ENCODE data around the gene LPXN.

Gene LPXN

DNA sequence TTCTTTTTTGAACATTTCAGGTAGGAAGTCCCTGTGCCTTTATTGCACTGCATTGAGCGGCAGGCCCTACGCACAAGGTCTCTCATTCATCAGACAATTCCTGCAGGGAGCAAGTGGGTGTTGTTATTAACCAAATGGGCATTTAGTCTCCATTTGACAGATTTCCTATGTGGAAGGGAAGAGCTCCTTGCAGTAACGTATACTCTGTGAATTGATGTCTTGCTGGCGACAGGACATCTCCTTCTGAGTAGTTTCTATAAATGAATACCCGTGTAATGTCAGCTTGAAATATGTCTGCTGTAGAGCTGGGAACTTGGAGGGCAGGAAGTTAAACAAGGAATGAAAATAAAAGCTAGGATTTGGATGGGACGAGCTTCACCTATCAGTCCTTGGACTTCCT lies 71.4 kb downstream of the LPXN start:
- no peaks in the 10 kb centered on the region for H3K79me2 ChIP-seq (ENCODE audit: insufficient read depth, low read length)
- H3K4me2 ChIP-seq (ENCODE audit: low read length) = no peak overlapping the region
- no peak overlapping the region for H3K27ac ChIP-seq (ENCODE audit: low read depth, low read length, poor library complexity, severe bottlenecking)
- no peaks in the 10 kb centered on the region for H3K9me2 ChIP-seq (ENCODE audit: low read depth, low read length)
- H3K4me1 ChIP-seq (ENCODE audit: insufficient read depth, low read length, severe bottlenecking) = peaks cover 8% of the 10 kb centered on the region
- no peaks in the 10 kb centered on the region for H3K36me3 ChIP-seq (ENCODE audit: insufficient read depth, low read length)
- no peaks in the 10 kb centered on the region for H3K27me3 ChIP-seq (ENCODE audit: insufficient read depth, low read length)
- no peak overlapping the region for H3K9ac ChIP-seq (ENCODE audit: low read length)
- H4K20me1 ChIP-seq (ENCODE audit: insufficient read depth, low read length) = no peaks in the 10 kb centered on the region
- H3K4me3 ChIP-seq (ENCODE audit: low read depth, low read length, poor library complexity, severe bottlenecking) = no peak overlapping the region
- H3F3A ChIP-seq (ENCODE audit: insufficient read depth, low read length) = no peaks in the 10 kb centered on the region
- H3K9me3 ChIP-seq (ENCODE audit: low read length) = no peaks in the 10 kb centered on the region
- TF ChIP-seq EZH2 (IDR thresholded peaks at IDR 0.05; ENCODE audit: borderline replicate concordance, low read length) = no peak
- no peak overlapping the region for H2AFZ ChIP-seq (ENCODE audit: low read length)

DNA sequence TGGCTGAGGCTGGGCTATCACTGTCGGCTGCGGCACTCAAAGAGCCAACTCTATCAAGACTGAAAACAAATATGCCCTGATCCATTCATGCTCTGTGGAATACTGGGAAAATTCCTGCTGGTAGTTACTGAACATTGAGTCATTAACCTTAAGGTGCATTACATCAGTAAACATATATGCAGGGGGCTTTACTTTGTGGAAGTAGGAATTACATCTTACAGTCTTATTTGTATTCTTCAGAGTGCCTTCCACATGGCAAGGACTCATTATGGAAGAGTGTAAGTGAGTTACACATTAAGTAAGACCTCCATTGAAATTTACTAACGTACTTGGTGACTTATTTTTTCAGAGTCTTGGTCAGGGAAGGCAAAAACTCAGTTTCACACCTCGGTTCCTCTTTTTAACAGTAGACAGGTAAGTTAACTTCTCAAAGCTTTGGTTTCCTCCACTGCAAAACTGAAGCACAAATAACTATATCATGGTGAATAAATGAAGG lies 72.2 kb downstream of the LPXN start:
- H3K27ac ChIP-seq (ENCODE audit: low read depth, low read length, poor library complexity, severe bottlenecking) = no peak overlapping the region
- H3K79me2 ChIP-seq (ENCODE audit: insufficient read depth, low read length) = no peaks in the 10 kb centered on the region
- peaks cover 8% of the 10 kb centered on the region for H3K4me1 ChIP-seq (ENCODE audit: insufficient read depth, low read length, severe bottlenecking)
- H3K9me2 ChIP-seq (ENCODE audit: low read depth, low read length) = no peaks in the 10 kb centered on the region
- no peaks in the 10 kb centered on the region for H3K36me3 ChIP-seq (ENCODE audit: insufficient read depth, low read length)
- H2AFZ ChIP-seq (ENCODE audit: low read length) = no peak overlapping the region
- no peak overlapping the region for H3K4me2 ChIP-seq (ENCODE audit: low read length)
- H3K27me3 ChIP-seq (ENCODE audit: insufficient read depth, low read length) = no peaks in the 10 kb centered on the region
- no peaks in the 10 kb centered on the region for H3F3A ChIP-seq (ENCODE audit: insufficient read depth, low read length)
- no peak overlapping the region for H3K9ac ChIP-seq (ENCODE audit: low read length)
- no peaks in the 10 kb centered on the region for H4K20me1 ChIP-seq (ENCODE audit: insufficient read depth, low read length)
- no peak overlapping the region for H3K4me3 ChIP-seq (ENCODE audit: low read depth, low read length, poor library complexity, severe bottlenecking)
- no peak for TF ChIP-seq EZH2 (IDR thresholded peaks at IDR 0.05; ENCODE audit: borderline replicate concordance, low read length)
- H3K9me3 ChIP-seq (ENCODE audit: low read length) = no peaks in the 10 kb centered on the region

DNA sequence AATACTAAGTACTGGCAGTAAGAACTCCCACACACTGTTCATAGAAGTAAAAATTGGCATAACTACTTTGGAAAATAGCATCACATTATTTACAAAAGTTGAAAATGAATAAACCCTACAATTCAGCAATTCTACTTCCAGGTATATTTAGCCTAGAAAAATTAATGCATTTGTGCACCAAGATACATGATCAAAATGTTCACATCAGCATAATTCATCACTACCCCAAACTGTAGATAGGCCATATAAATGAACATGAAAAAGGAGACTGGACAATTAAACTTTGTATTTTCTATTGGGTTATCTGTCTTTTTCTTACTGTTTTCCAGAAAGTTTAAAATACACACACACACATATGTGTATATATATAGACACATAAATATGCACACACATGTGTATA lies 73.7 kb downstream of the LPXN start:
- H3K36me3 ChIP-seq (ENCODE audit: insufficient read depth, low read length) = no peaks in the 10 kb centered on the region
- H3K9me2 ChIP-seq (ENCODE audit: low read depth, low read length) = no peaks in the 10 kb centered on the region
- no peak overlapping the region for H2AFZ ChIP-seq (ENCODE audit: low read length)
- H3K79me2 ChIP-seq (ENCODE audit: insufficient read depth, low read length) = no peaks in the 10 kb centered on the region
- TF ChIP-seq EZH2 (IDR thresholded peaks at IDR 0.05; ENCODE audit: borderline replicate concordance, low read length) = no peak
- TF ChIP-seq, protein P1, sequence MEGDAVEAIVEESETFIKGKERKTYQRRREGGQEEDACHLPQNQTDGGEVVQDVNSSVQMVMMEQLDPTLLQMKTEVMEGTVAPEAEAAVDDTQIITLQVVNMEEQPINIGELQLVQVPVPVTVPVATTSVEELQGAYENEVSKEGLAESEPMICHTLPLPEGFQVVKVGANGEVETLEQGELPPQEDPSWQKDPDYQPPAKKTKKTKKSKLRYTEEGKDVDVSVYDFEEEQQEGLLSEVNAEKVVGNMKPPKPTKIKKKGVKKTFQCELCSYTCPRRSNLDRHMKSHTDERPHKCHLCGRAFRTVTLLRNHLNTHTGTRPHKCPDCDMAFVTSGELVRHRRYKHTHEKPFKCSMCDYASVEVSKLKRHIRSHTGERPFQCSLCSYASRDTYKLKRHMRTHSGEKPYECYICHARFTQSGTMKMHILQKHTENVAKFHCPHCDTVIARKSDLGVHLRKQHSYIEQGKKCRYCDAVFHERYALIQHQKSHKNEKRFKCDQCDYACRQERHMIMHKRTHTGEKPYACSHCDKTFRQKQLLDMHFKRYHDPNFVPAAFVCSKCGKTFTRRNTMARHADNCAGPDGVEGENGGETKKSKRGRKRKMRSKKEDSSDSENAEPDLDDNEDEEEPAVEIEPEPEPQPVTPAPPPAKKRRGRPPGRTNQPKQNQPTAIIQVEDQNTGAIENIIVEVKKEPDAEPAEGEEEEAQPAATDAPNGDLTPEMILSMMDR (IDR thresholded peaks at IDR 0.05; ENCODE audit: low read length) = no peak
- H3K9me3 ChIP-seq (ENCODE audit: low read length) = no peaks in the 10 kb centered on the region
- no peak overlapping the region for H3K9ac ChIP-seq (ENCODE audit: low read length)
- H3K27me3 ChIP-seq (ENCODE audit: insufficient read depth, low read length) = no peaks in the 10 kb centered on the region
- H3K4me1 ChIP-seq (ENCODE audit: insufficient read depth, low read length, severe bottlenecking) = peaks cover 5% of the 10 kb centered on the region
- H3K4me2 ChIP-seq (ENCODE audit: low read length) = no peak overlapping the region
- no peak overlapping the region for H3K27ac ChIP-seq (ENCODE audit: low read depth, low read length, poor library complexity, severe bottlenecking)
- H3F3A ChIP-seq (ENCODE audit: insufficient read depth, low read length) = no peaks in the 10 kb centered on the region
- no peaks in the 10 kb centered on the region for H4K20me1 ChIP-seq (ENCODE audit: insufficient read depth, low read length)
- no peak overlapping the region for H3K4me3 ChIP-seq (ENCODE audit: low read depth, low read length, poor library complexity, severe bottlenecking)

DNA sequence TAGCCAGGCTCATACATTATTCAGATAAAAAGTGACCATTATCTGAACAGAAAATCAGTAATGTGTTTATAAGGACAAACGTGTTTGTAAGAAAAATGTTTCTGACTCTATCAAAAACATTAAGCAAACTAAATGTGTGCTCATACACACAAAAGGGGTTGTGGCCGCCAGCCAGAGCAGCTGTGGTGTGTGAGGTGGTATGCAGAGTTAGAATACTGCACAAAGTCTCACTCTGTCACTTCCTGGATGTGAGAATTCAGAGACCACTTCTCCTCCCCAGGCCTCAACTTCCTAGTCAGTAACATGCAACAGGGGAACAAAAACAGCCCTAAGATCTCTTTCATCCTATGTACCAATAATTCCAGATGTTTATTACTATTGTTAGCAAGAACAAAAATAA lies 77.2 kb downstream of the LPXN start:
- Histone ChIP-seq H2AFZ (ENCODE audit: low read length) (no peak overlapping the region), H3K27me3 (ENCODE audit: insufficient read depth, low read length) (no peaks in the 10 kb centered on the region)

More for the DNA sequence above, 77.2 kb downstream of the LPXN start:
- Histone ChIP-seq H3K27ac (ENCODE audit: low read depth, low read length, poor library complexity, severe bottlenecking) (no peak overlapping the region), H4K20me1 (ENCODE audit: insufficient read depth, low read length) (no peaks in the 10 kb centered on the region), H3K9me2 (ENCODE audit: low read depth, low read length) (no peaks in the 10 kb centered on the region), H3K4me1 (ENCODE audit: insufficient read depth, low read length, severe bottlenecking) (no peaks in the 10 kb centered on the region), H3K9ac (ENCODE audit: low read length) (no peak overlapping the region), H3F3A (ENCODE audit: insufficient read depth, low read length) (no peaks in the 10 kb centered on the region), H3K4me2 (ENCODE audit: low read length) (no peak overlapping the region), H3K36me3 (ENCODE audit: insufficient read depth, low read length) (no peaks in the 10 kb centered on the region), H3K9me3 (ENCODE audit: low read length) (no peaks in the 10 kb centered on the region), H3K79me2 (ENCODE audit: insufficient read depth, low read length) (no peaks in the 10 kb centered on the region), H3K4me3 (ENCODE audit: low read depth, low read length, poor library complexity, severe bottlenecking) (no peak overlapping the region)
- no peak for TF ChIP-seq EZH2 (IDR thresholded peaks at IDR 0.05; ENCODE audit: borderline replicate concordance, low read length)
- TF ChIP-seq, protein P1 (IDR thresholded peaks at IDR 0.05; ENCODE audit: low read length) = no peak

Measured in OCI-LY1 (cell line).